NB4 (cell line): ENCODE data around the gene NAA40.

Experiments
- DNase-seq: peaks from one replicate; pipeline ENCODE4 v3.0.0; 2010; ENCODE audit warnings: low read depth
- H3K4me3 ChIP-seq: one replicate; pipeline ENCODE4 v1.5.1; 2011; ENCODE audit warnings: mild to moderate bottlenecking, low read depth, low read length, moderate library complexity
- MYC ChIP-seq: IDR thresholded peaks from 2 replicates; pipeline ENCODE4 v1.6.1; 2011; ENCODE audit warnings: low read depth, low read length
- POLR2A ChIP-seq: IDR thresholded peaks from 2 replicates; pipeline ENCODE4 v1.6.1; 2011; ENCODE audit warnings: mild to moderate bottlenecking; ENCODE audit not compliant: insufficient read length; ENCODE audit errors: extremely low read depth
- TF ChIP-seq, protein P1 (sequence below): IDR thresholded peaks from 2 replicates; pipeline ENCODE4 v1.6.1; 2011; ENCODE audit warnings: low read depth, low read length
- TF ChIP-seq, protein P2 (sequence below): IDR thresholded peaks from one replicate; pipeline ENCODE4 v1.5.1; 2012; ENCODE audit warnings: low read depth, low read length

NAA40 gene

DNA sequence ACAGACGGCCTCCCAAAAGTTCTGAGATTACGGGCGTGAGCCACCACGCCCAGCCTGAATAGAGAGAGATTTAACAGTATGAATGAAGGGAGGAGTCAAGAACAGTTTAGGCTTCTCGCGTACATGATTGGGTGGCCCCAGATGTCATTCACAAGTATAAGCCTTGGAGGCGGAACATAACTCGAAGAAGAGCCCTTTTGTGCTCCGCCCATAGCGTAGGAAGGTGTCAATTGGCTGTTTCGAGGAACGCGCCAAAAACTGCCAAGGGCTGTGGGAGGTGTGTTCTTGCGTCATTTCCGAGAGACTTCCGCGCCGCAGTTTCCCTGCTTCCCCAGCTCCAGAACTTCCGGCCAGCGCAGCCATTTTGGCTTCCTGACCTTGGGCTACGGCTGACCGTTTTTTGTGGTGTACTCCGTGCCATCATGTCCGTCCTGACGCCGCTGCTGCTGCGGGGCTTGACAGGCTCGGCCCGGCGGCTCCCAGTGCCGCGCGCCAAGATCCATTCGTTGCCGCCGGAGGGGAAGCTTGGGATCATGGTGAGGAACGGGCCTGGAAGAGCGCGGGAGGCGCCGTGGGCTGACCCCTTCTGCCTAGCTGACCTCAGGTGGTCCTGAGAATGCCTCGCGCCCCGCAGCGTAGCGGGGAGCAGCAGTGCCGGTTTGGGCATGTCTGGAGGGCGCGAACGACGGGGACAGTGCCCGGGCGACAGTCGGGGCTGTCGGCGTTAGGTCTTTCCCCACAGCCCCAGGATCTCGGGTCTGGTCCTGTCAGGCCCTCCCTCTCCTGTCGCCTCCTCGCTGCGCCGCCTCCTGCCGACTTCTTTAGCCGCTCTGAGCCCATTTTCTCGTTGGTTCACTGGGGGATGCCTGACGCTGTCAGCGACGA lies 35.7 kb downstream of the NAA40 start, which contains the start of gene COX8A:
Gene COX8A, plus strand, starts transcription at position 362 of the 885 bp plus-strand sequence. Its CDS starts 61 bp downstream, at position 423.
- peak; percentile 100 for DNase-seq
- TF ChIP-seq, protein P1, sequence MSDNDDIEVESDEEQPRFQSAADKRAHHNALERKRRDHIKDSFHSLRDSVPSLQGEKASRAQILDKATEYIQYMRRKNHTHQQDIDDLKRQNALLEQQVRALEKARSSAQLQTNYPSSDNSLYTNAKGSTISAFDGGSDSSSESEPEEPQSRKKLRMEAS: peak; percentile 72
- TF ChIP-seq, protein P2, sequence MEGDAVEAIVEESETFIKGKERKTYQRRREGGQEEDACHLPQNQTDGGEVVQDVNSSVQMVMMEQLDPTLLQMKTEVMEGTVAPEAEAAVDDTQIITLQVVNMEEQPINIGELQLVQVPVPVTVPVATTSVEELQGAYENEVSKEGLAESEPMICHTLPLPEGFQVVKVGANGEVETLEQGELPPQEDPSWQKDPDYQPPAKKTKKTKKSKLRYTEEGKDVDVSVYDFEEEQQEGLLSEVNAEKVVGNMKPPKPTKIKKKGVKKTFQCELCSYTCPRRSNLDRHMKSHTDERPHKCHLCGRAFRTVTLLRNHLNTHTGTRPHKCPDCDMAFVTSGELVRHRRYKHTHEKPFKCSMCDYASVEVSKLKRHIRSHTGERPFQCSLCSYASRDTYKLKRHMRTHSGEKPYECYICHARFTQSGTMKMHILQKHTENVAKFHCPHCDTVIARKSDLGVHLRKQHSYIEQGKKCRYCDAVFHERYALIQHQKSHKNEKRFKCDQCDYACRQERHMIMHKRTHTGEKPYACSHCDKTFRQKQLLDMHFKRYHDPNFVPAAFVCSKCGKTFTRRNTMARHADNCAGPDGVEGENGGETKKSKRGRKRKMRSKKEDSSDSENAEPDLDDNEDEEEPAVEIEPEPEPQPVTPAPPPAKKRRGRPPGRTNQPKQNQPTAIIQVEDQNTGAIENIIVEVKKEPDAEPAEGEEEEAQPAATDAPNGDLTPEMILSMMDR: no peak
- peak; percentile 89 for TF ChIP-seq POLR2A

DNA sequence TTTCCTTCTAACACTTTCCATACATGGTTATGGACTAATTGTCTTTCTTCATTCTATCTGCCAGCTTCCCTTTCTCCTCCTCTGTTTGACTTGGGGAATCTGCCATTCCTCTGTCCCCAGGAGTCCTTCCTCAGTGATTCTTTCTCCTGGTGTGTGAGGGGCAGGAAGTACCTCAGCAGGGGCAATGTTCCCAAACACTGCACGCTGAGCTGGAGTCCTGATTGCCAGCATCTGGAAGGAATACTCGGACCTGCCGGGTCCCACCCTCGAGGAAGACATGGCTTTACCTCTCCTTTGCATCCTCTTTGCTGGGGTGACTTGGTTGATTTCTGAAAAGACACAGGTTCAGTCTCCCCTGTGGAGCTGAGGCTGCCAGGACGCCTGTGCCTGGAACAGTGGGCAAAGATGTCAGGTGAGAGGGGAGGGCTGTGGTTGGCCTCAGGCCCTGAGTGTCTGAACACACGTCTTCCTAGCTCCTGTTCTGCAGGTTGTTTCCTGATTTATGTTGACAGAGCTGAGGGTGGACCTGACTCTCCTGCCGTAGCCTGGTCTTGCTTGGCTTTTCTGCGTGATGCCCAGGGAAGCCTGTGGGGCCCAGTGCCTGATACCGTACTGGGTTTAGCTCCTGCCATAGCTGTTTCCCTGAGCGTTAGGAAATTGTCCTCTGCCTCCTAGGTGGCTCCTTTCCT lies 39.9 kb downstream of the NAA40 start:
- TF ChIP-seq MYC (no peak), POLR2A (no peak)
- TF ChIP-seq, protein P2: no peak
- TF ChIP-seq, protein P1: no peak
- no peak for DNase-seq
- no peak overlapping the region for H3K4me3 ChIP-seq

More for the DNA sequence above, 35.7 kb downstream of the NAA40 start, which contains the start of gene COX8A:
- peak within 1 kb of the TSS; percentile 95 for H3K4me3 ChIP-seq

DNA sequence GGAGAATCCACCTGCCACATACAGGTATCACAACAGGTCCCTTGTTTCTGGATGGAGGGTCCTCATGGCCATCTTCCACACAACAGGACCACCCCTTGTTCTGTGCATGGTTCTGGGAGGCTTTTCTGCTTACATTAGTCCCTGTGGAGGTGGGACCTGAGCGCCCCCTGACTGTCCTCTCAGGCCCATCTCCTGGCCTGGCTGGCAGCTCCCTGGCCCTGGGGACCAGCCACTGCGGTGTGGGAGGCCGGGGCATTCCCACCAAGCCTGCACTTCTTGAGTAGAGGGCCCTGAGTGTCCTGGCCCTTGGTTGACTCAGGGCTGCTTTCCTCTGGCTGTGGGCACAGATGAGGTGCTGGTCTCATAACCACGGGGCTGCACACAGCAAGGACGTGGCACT lies 40.6 kb downstream of the NAA40 start:
- H3K4me3 ChIP-seq: no peak overlapping the region
- DNase-seq: no peak
- TF ChIP-seq, protein P2: no peak
- TF ChIP-seq MYC (no peak), POLR2A (no peak)
- TF ChIP-seq, protein P1: no peak

DNA sequence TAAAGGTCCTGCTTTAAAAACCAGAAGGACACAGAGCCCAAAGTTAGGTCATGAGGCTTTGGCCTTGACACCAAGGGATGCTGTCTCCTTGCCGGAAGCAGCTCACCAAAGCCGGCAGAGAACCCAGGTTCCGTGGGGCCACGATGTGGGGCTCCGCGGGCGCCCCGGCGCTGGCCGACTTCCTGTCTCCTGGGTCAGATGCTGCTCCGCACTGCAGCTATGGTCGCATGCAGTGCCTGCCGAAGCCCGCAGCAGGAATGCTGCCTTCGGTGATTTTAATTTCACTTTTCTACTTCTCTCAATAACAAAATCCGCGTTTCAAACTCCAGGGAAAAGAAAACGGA lies 47.0 kb downstream of the NAA40 start:
- DNase-seq: peak; percentile 73
- H3K4me3 ChIP-seq: peak overlapping the region; percentile 80
- TF ChIP-seq POLR2A (no peak), MYC (peak; percentile 45; the same call in 1 of the 2 replicates)
- TF ChIP-seq, protein P2: no peak
- TF ChIP-seq, protein P1: 0 out of 2 replicates have a peak, but pooled peaks have one; percentile 26

DNA sequence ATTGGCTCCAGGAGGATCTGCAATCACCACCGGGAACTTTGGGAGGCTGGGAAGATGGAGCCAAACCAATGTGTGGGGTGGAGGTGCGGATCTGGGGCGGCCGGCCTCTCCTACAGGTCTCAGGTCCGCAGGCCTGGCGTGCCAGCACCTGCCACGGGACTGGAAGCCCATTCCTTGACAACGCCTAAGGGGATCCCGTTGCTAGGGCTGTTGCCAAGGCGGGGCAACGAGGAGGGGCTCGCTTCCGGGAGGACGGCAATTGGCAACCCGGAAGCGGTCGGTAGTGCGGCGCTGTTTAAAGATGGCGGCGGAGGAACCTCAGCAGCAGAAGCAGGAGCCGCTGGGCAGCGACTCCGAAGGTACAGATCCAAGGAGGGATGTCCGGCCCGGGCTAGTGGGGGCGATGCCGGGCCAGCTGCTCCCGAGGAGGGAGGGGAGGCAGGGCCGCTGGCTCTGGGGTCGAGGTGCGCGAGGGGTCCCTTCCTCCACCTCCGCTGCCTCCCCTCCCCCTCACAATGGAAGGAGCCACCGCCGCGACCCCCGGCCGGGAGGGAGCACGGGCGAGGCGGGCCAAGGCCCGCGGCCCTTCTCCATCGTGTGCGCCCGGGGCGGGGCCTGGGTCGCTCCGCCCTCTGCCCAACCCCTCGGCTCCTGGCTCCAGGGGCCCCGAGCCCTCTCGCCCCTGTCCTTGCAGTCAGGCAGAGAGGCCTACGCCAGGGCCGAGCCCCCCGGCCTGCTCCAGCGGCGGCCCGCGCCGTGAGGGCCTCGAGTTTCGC lies 47.5 kb downstream of the NAA40 start, which contains the start of gene OTUB1:
Gene OTUB1, plus strand, starts transcription at position 283 of the 776 bp plus-strand sequence. Its CDS starts 19 bp downstream, at position 302.
- peak; percentile 93 for DNase-seq
- peak within 1 kb of the TSS; percentile 80 for H3K4me3 ChIP-seq
- TF ChIP-seq MYC (peak; percentile 66), POLR2A (peak; percentile 84)
- TF ChIP-seq, protein P2: no peak
- TF ChIP-seq, protein P1: peak; percentile 64
